Measurements from ENCODE around the gene KDM8.

The KDM8 gene

DNA sequence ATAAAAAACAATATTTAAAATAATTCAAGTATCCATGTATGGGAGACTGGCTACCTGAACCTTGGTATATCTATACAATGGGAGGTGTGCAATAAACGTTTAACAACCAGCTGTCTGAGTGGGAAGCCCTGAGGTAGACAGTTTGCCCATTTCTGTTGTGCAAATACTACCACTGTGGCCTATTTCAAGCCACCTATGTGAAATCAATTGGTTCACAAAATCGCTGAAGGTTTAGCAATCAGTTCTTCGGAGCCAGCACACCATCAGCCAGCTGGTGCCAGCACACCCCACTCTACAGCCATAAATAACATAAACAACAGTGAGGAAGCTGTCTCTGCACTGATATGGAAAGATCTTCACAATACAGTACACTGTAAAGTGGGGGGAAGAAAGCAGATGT, 46.7 kb upstream of the KDM8 start:
- no peak for TF ChIP-seq ZNF70 (CRISPR knock-in tag; IDR thresholded peaks at IDR 0.05)
- TF ChIP-seq ZFP30 (CRISPR knock-in tag; IDR thresholded peaks at IDR 0.05), result no peak
- no peak for ATAC-seq

DNA sequence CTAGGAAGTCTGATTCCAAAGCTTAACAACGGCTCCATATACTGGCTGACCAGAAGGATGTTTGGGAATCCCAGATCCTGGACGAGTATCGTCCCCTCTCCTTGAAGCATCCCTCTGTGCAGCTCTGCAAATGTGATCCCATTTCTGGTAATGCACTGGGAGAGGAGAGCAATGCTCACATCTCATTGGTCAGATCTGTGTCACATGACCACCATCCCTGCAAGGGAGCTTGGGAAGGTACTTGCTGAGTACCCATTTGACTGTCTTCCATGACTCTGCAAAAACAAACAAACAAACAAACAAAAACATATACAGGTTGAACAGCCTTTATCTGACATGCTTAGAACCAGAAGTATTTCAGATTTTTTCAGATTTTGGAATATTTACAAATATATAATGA, 41.9 kb upstream of the KDM8 start:
- TF ChIP-seq BACH2 (CRISPR knock-in tag; IDR thresholded peaks at IDR 0.05; ENCODE audit: borderline replicate concordance), result no peak
- TF ChIP-seq, protein P1, sequence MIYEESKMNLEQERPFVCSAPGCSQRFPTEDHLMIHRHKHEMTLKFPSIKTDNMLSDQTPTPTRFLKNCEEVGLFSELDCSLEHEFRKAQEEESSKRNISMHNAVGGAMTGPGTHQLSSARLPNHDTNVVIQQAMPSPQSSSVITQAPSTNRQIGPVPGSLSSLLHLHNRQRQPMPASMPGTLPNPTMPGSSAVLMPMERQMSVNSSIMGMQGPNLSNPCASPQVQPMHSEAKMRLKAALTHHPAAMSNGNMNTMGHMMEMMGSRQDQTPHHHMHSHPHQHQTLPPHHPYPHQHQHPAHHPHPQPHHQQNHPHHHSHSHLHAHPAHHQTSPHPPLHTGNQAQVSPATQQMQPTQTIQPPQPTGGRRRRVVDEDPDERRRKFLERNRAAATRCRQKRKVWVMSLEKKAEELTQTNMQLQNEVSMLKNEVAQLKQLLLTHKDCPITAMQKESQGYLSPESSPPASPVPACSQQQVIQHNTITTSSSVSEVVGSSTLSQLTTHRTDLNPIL (CRISPR knock-in tag; IDR thresholded peaks at IDR 0.05; ENCODE audit: low read depth), result no peak
- no peak for TF ChIP-seq GLIS3 (CRISPR knock-in tag; IDR thresholded peaks at IDR 0.05)
- no peak for TF ChIP-seq ZNF565 (CRISPR knock-in tag; conservative IDR thresholded peaks at IDR 0.05; ENCODE audit: low read depth)
- no peak for TF ChIP-seq ZFP30 (CRISPR knock-in tag; IDR thresholded peaks at IDR 0.05)
- TF ChIP-seq ZNF70 (CRISPR knock-in tag; IDR thresholded peaks at IDR 0.05), result no peak
- TF ChIP-seq TOX (CRISPR knock-in tag; IDR thresholded peaks at IDR 0.05; ENCODE audit: borderline replicate concordance), result no peak
- TF ChIP-seq SNAI2 (CRISPR knock-in tag; IDR thresholded peaks at IDR 0.05), result no peak
- TF ChIP-seq, protein P2, sequence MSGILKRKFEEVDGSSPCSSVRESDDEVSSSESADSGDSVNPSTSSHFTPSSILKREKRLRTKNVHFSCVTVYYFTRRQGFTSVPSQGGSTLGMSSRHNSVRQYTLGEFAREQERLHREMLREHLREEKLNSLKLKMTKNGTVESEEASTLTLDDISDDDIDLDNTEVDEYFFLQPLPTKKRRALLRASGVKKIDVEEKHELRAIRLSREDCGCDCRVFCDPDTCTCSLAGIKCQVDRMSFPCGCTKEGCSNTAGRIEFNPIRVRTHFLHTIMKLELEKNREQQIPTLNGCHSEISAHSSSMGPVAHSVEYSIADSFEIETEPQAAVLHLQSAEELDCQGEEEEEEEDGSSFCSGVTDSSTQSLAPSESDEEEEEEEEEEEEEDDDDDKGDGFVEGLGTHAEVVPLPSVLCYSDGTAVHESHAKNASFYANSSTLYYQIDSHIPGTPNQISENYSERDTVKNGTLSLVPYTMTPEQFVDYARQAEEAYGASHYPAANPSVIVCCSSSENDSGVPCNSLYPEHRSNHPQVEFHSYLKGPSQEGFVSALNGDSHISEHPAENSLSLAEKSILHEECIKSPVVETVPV (CRISPR knock-in tag; IDR thresholded peaks at IDR 0.05), result no peak
- ATAC-seq, result no peak

DNA sequence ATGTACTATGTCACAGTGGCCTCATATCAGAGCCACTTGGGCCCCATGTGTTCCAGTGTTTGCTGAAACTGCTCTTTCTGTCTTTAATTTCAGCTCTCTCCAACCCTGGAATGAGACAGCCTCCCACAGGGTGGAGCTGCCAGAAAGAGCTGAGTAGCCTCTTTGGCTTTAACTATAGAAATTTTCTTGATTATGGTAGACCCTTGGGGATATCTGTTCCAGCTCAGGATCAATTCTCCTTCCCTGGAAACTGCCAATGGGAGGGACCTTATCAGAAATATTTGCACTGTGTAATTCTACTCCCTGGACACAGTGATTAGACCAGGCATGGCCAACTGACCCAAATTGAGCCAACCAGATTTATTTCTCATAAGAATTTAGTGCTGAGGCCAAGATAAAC, 39.0 kb upstream of the KDM8 start:
- TF ChIP-seq ISL1 (CRISPR knock-in tag; IDR thresholded peaks at IDR 0.05), result no peak
- TF ChIP-seq RARB (CRISPR knock-in tag; IDR thresholded peaks at IDR 0.05), result no peak
- TF ChIP-seq ARNTL (CRISPR knock-in tag; IDR thresholded peaks at IDR 0.05; ENCODE audit: borderline replicate concordance, low read depth), result no peak
- TF ChIP-seq, protein P2 (CRISPR knock-in tag; IDR thresholded peaks at IDR 0.05), result no peak
- ATAC-seq, result no peak

DNA sequence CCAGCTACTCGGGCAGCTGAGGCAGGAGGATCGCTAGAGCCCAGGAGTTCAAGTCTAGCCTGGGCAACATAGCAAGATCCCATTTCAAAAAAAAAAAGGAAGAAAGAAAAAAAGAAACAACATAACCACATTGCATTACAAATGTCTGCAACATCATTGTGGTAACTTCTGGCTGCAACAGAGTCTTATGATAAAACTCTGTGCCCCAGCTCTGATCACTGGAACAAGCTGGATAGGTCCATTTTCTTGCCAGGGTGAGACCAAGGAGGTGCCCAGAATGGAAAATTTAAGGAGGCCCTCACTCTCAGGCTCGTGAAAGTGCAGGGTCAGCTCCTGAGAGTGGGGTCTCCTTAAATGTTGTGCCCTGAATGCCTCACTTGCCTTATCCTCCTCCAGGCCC, 37.8 kb upstream of the KDM8 start:
- ATAC-seq, result no peak
- TF ChIP-seq ARNTL (CRISPR knock-in tag; IDR thresholded peaks at IDR 0.05; ENCODE audit: borderline replicate concordance, low read depth) (no peak), PPARA (CRISPR knock-in tag; IDR thresholded peaks at IDR 0.05; ENCODE audit: borderline replicate concordance) (no peak), ZFP30 (CRISPR knock-in tag; IDR thresholded peaks at IDR 0.05) (no peak), TCF4 (CRISPR knock-in tag; IDR thresholded peaks at IDR 0.05; ENCODE audit: borderline replicate concordance) (no peak), BACH2 (CRISPR knock-in tag; IDR thresholded peaks at IDR 0.05; ENCODE audit: borderline replicate concordance) (no peak), CSDC2 (CRISPR knock-in tag; IDR thresholded peaks at IDR 0.05) (no peak)
- TF ChIP-seq, protein P3, sequence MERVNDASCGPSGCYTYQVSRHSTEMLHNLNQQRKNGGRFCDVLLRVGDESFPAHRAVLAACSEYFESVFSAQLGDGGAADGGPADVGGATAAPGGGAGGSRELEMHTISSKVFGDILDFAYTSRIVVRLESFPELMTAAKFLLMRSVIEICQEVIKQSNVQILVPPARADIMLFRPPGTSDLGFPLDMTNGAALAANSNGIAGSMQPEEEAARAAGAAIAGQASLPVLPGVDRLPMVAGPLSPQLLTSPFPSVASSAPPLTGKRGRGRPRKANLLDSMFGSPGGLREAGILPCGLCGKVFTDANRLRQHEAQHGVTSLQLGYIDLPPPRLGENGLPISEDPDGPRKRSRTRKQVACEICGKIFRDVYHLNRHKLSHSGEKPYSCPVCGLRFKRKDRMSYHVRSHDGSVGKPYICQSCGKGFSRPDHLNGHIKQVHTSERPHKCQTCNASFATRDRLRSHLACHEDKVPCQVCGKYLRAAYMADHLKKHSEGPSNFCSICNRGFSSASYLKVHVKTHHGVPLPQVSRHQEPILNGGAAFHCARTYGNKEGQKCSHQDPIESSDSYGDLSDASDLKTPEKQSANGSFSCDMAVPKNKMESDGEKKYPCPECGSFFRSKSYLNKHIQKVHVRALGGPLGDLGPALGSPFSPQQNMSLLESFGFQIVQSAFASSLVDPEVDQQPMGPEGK (CRISPR knock-in tag; IDR thresholded peaks at IDR 0.05; ENCODE audit: borderline replicate concordance), result no peak
- TF ChIP-seq, protein P4, sequence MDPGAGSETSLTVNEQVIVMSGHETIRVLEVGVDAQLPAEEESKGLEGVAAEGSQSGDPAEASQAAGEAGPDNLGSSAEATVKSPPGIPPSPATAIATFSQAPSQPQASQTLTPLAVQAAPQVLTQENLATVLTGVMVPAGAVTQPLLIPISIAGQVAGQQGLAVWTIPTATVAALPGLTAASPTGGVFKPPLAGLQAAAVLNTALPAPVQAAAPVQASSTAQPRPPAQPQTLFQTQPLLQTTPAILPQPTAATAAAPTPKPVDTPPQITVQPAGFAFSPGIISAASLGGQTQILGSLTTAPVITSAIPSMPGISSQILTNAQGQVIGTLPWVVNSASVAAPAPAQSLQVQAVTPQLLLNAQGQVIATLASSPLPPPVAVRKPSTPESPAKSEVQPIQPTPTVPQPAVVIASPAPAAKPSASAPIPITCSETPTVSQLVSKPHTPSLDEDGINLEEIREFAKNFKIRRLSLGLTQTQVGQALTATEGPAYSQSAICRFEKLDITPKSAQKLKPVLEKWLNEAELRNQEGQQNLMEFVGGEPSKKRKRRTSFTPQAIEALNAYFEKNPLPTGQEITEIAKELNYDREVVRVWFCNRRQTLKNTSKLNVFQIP (CRISPR knock-in tag; IDR thresholded peaks at IDR 0.05; ENCODE audit: borderline replicate concordance, low read depth), result no peak
- TF ChIP-seq, protein P2 (CRISPR knock-in tag; IDR thresholded peaks at IDR 0.05), result no peak

All from SK-N-SH treated with all-trans-retinoic acid at 6 μM for 48 hours (cell line).